22Rv1 (cell line): ENCODE results near the gene KRT23.

ENCODE experiments used
- ZFX ChIP-seq: fragments of 450-650 bp; IDR thresholded peaks from 2 replicates; pipeline ENCODE4 v1.6.1; 2017; ENCODE audit warnings: antibody characterized with exemption, borderline replicate concordance
- TF ChIP-seq, protein P1 (sequence below): fragments of 450-650 bp; IDR thresholded peaks from 2 replicates; pipeline ENCODE4 v1.5.1; 2017; ENCODE audit warnings: mild to moderate bottlenecking

DNA sequence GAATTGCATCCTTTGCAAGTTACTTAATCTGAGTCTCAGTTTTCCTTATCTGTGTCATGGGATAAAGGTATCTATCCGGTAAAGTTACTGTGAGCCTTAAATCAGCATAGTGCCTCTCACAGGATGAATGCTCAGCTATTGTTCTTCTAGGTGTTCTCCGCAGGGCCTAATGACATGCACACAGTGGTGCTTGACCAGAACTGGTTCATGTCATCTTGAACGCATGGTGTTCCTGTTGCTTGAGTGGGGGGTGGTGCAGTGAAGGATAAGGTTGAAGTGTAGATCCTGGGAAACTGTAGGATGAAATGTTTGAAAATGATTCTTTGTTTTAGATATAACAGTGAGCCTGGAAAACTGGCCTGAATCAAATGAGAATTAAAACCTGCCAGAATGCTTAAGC is 42.7 kb upstream of the KRT23 start:
- TF ChIP-seq, protein P1, sequence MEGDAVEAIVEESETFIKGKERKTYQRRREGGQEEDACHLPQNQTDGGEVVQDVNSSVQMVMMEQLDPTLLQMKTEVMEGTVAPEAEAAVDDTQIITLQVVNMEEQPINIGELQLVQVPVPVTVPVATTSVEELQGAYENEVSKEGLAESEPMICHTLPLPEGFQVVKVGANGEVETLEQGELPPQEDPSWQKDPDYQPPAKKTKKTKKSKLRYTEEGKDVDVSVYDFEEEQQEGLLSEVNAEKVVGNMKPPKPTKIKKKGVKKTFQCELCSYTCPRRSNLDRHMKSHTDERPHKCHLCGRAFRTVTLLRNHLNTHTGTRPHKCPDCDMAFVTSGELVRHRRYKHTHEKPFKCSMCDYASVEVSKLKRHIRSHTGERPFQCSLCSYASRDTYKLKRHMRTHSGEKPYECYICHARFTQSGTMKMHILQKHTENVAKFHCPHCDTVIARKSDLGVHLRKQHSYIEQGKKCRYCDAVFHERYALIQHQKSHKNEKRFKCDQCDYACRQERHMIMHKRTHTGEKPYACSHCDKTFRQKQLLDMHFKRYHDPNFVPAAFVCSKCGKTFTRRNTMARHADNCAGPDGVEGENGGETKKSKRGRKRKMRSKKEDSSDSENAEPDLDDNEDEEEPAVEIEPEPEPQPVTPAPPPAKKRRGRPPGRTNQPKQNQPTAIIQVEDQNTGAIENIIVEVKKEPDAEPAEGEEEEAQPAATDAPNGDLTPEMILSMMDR: no peak
- TF ChIP-seq ZFX: no peak
